Measurements from ENCODE around the gene SCD.

SCD gene

GRCh38 chr10:100401631-100402328 is 54.7 kb downstream of the SCD start:
- DNase-seq: no peak

GRCh38 chr10:100403734-100404133 is 56.7 kb downstream of the SCD start:
- no peak for DNase-seq

- DNase-seq: no peak
Observed at GRCh38 chr10:100413173-100413572, 66.1 kb downstream of the SCD start.
